Measurements from ENCODE around the gene TSR2.

TSR2 gene

GRCh38 chrX:54427837-54428424, 12.3 kb upstream of the TSR2 start:
- Histone ChIP-seq H3K27ac (ENCODE audit: low read depth, low read length) (no peak overlapping the region), H3K4me3 (ENCODE audit: low read depth, low read length) (no peak overlapping the region), H3K27me3 (ENCODE audit: control insufficient read depth, insufficient read depth, low read length) (no peaks in the 10 kb centered on the region), H3K4me1 (ENCODE audit: control insufficient read depth, insufficient read depth, low read length) (no peaks in the 10 kb centered on the region), H3K9ac (ENCODE audit: low read length) (no peak overlapping the region), H3K36me3 (ENCODE audit: control insufficient read depth, insufficient read depth, low read length) (no peaks in the 10 kb centered on the region), H3K9me3 (ENCODE audit: control insufficient read depth, insufficient read depth, low read depth, low read length) (peaks cover 2% of the 10 kb centered on the region; the same call in 1 of the 2 replicates)

- H3K9me3 ChIP-seq (ENCODE audit: control insufficient read depth, insufficient read depth, low read depth, low read length): peaks cover 2% of the 10 kb centered on the region; the same call in 1 of the 2 replicates
- no peak overlapping the region for H3K27ac ChIP-seq (ENCODE audit: low read depth, low read length)
- no peaks in the 10 kb centered on the region for H3K27me3 ChIP-seq (ENCODE audit: control insufficient read depth, insufficient read depth, low read length)
- no peaks in the 10 kb centered on the region for H3K36me3 ChIP-seq (ENCODE audit: control insufficient read depth, insufficient read depth, low read length)
- H3K4me1 ChIP-seq (ENCODE audit: control insufficient read depth, insufficient read depth, low read length): no peaks in the 10 kb centered on the region
- no peak overlapping the region for H3K4me3 ChIP-seq (ENCODE audit: low read depth, low read length)
- no peak overlapping the region for H3K9ac ChIP-seq (ENCODE audit: low read length)
Observed at GRCh38 chrX:54430519-54430918, 9.7 kb upstream of the TSR2 start.

GRCh38 chrX:54435121-54435520, 5.1 kb upstream of the TSR2 start:
- Histone ChIP-seq H3K4me3 (ENCODE audit: low read depth, low read length) (no peak overlapping the region), H3K36me3 (ENCODE audit: control insufficient read depth, insufficient read depth, low read length) (no peaks in the 10 kb centered on the region), H3K27ac (ENCODE audit: low read depth, low read length) (no peak overlapping the region), H3K27me3 (ENCODE audit: control insufficient read depth, insufficient read depth, low read length) (no peaks in the 10 kb centered on the region), H3K9me3 (ENCODE audit: control insufficient read depth, insufficient read depth, low read depth, low read length) (no peaks in the 10 kb centered on the region; the same call in 1 of the 2 replicates), H3K4me1 (ENCODE audit: control insufficient read depth, insufficient read depth, low read length) (no peaks in the 10 kb centered on the region), H3K9ac (ENCODE audit: low read length) (no peak overlapping the region)

GRCh38 chrX:54442790-54443189, 2.6 kb downstream of the TSR2 start:
- H3K36me3 ChIP-seq (ENCODE audit: control insufficient read depth, insufficient read depth, low read length): peaks cover 41% of the 10 kb centered on the region
- peaks cover 2% of the 10 kb centered on the region; the same call in 1 of the 2 replicates for H3K9me3 ChIP-seq (ENCODE audit: control insufficient read depth, insufficient read depth, low read depth, low read length)
- H3K27me3 ChIP-seq (ENCODE audit: control insufficient read depth, insufficient read depth, low read length): no peaks in the 10 kb centered on the region
- H3K27ac ChIP-seq (ENCODE audit: low read depth, low read length): no peak overlapping the region
- no peak overlapping the region for H3K4me3 ChIP-seq (ENCODE audit: low read depth, low read length)
- H3K4me1 ChIP-seq (ENCODE audit: control insufficient read depth, insufficient read depth, low read length): peaks cover 7% of the 10 kb centered on the region; the same call in 1 of the 2 replicates
- no peak overlapping the region for H3K9ac ChIP-seq (ENCODE audit: low read length)

GRCh38 chrX:54444752-54445151, 4.5 kb downstream of the TSR2 start:
- no peak overlapping the region for H3K27ac ChIP-seq (ENCODE audit: low read depth, low read length)
- no peaks in the 10 kb centered on the region for H3K27me3 ChIP-seq (ENCODE audit: control insufficient read depth, insufficient read depth, low read length)
- H3K9me3 ChIP-seq (ENCODE audit: control insufficient read depth, insufficient read depth, low read depth, low read length): peaks cover 2% of the 10 kb centered on the region; the same call in 1 of the 2 replicates
- H3K4me3 ChIP-seq (ENCODE audit: low read depth, low read length): no peak overlapping the region
- H3K4me1 ChIP-seq (ENCODE audit: control insufficient read depth, insufficient read depth, low read length): peaks cover 7% of the 10 kb centered on the region; the same call in 1 of the 2 replicates
- peaks cover 56% of the 10 kb centered on the region for H3K36me3 ChIP-seq (ENCODE audit: control insufficient read depth, insufficient read depth, low read length)
- H3K9ac ChIP-seq (ENCODE audit: low read length): no peak overlapping the region

GRCh38 chrX:54446084-54446483, 5.9 kb downstream of the TSR2 start:
- peaks cover 7% of the 10 kb centered on the region; the same call in 1 of the 2 replicates for H3K4me1 ChIP-seq (ENCODE audit: control insufficient read depth, insufficient read depth, low read length)
- H3K36me3 ChIP-seq (ENCODE audit: control insufficient read depth, insufficient read depth, low read length): peaks cover 64% of the 10 kb centered on the region
- no peak overlapping the region for H3K4me3 ChIP-seq (ENCODE audit: low read depth, low read length)
- no peak overlapping the region for H3K9ac ChIP-seq (ENCODE audit: low read length)
- H3K27me3 ChIP-seq (ENCODE audit: control insufficient read depth, insufficient read depth, low read length): no peaks in the 10 kb centered on the region
- H3K27ac ChIP-seq (ENCODE audit: low read depth, low read length): no peak overlapping the region
- H3K9me3 ChIP-seq (ENCODE audit: control insufficient read depth, insufficient read depth, low read depth, low read length): peaks cover 2% of the 10 kb centered on the region; the same call in 1 of the 2 replicates

GRCh38 chrX:54447461-54447860, 7.3 kb downstream of the TSR2 start:
- H3K36me3 ChIP-seq (ENCODE audit: control insufficient read depth, insufficient read depth, low read length): peaks cover 65% of the 10 kb centered on the region
- H3K4me3 ChIP-seq (ENCODE audit: low read depth, low read length): no peak overlapping the region
- no peak overlapping the region for H3K9ac ChIP-seq (ENCODE audit: low read length)
- H3K27ac ChIP-seq (ENCODE audit: low read depth, low read length): no peak overlapping the region
- H3K9me3 ChIP-seq (ENCODE audit: control insufficient read depth, insufficient read depth, low read depth, low read length): peaks cover 2% of the 10 kb centered on the region; the same call in 1 of the 2 replicates
- H3K27me3 ChIP-seq (ENCODE audit: control insufficient read depth, insufficient read depth, low read length): no peaks in the 10 kb centered on the region
- H3K4me1 ChIP-seq (ENCODE audit: control insufficient read depth, insufficient read depth, low read length): peaks cover 7% of the 10 kb centered on the region; the same call in 1 of the 2 replicates

GRCh38 chrX:54449929-54450328, 9.7 kb downstream of the TSR2 start:
- Histone ChIP-seq H3K36me3 (ENCODE audit: control insufficient read depth, insufficient read depth, low read length) (peaks cover 56% of the 10 kb centered on the region), H3K9me3 (ENCODE audit: control insufficient read depth, insufficient read depth, low read depth, low read length) (peaks cover 7% of the 10 kb centered on the region; the same call in 1 of the 2 replicates), H3K27me3 (ENCODE audit: control insufficient read depth, insufficient read depth, low read length) (no peaks in the 10 kb centered on the region)

GRCh38 chrX:54452920-54453319, 12.7 kb downstream of the TSR2 start:
- no peak overlapping the region for H3K27ac ChIP-seq (ENCODE audit: low read depth, low read length)
- no peaks in the 10 kb centered on the region for H3K4me1 ChIP-seq (ENCODE audit: control insufficient read depth, insufficient read depth, low read length)
- H3K9me3 ChIP-seq (ENCODE audit: control insufficient read depth, insufficient read depth, low read depth, low read length): peaks cover 7% of the 10 kb centered on the region; the same call in 1 of the 2 replicates
- no peak overlapping the region for H3K4me3 ChIP-seq (ENCODE audit: low read depth, low read length)
- H3K36me3 ChIP-seq (ENCODE audit: control insufficient read depth, insufficient read depth, low read length): peaks cover 61% of the 10 kb centered on the region
- no peak overlapping the region for H3K9ac ChIP-seq (ENCODE audit: low read length)
- H3K27me3 ChIP-seq (ENCODE audit: control insufficient read depth, insufficient read depth, low read length): no peaks in the 10 kb centered on the region

More at GRCh38 chrX:54449929-54450328, 9.7 kb downstream of the TSR2 start:
- no peak overlapping the region for H3K4me3 ChIP-seq (ENCODE audit: low read depth, low read length)
- peaks cover 7% of the 10 kb centered on the region; the same call in 1 of the 2 replicates for H3K4me1 ChIP-seq (ENCODE audit: control insufficient read depth, insufficient read depth, low read length)
- H3K9ac ChIP-seq (ENCODE audit: low read length): no peak overlapping the region
- no peak overlapping the region for H3K27ac ChIP-seq (ENCODE audit: low read depth, low read length)

- H3K27me3 ChIP-seq (ENCODE audit: control insufficient read depth, insufficient read depth, low read length): no peaks in the 10 kb centered on the region
- H3K4me1 ChIP-seq (ENCODE audit: control insufficient read depth, insufficient read depth, low read length): no peaks in the 10 kb centered on the region
- no peak overlapping the region for H3K9ac ChIP-seq (ENCODE audit: low read length)
- peaks cover 54% of the 10 kb centered on the region for H3K36me3 ChIP-seq (ENCODE audit: control insufficient read depth, insufficient read depth, low read length)
- H3K9me3 ChIP-seq (ENCODE audit: control insufficient read depth, insufficient read depth, low read depth, low read length): peaks cover 26% of the 10 kb centered on the region; the same call in 1 of the 2 replicates
- no peak overlapping the region for H3K27ac ChIP-seq (ENCODE audit: low read depth, low read length)
- no peak overlapping the region for H3K4me3 ChIP-seq (ENCODE audit: low read depth, low read length)
Observed at GRCh38 chrX:54470054-54470760, 30.0 kb downstream of the TSR2 start.

Measured in HUES6 (cell line).